Natural killer cell (primary cell): ENCODE results near the gene RNF126. TPM values are rescaled to one million over a fixed set of nuclear protein-coding genes. Genes with fewer than 3 reads are reported as not detected.

Source experiments
- ATAC-seq, 3 donors: fragments of 150-1000 bp in 2 of 3; fragments of 200-7000 bp in 1 of 3; cut with Tn5 transposase; 1 replicate in 1 of 3; 2 replicates in 2 of 3; pipeline ENCODE4 v1.10.0; 2021; ENCODE audit warnings: mild to moderate bottlenecking in 2 of 3, moderate library complexity in 2 of 3
- DNase-seq, 2 donors: peaks; one replicate each; pipeline versions ENCODE4 v3.0.0 to v3.0.0-alpha.2; 2013 to 2021; ENCODE audit warnings: mixed read lengths in 1 of 2
- H3K27ac ChIP-seq: one replicate; pipeline ENCODE4 v1.5.1; 2013; ENCODE audit warnings: mild to moderate bottlenecking, low read length
- H3K27me3 ChIP-seq: one replicate; pipeline ENCODE4 v1.6.1; 2013; ENCODE audit warnings: low read length; ENCODE audit not compliant: control insufficient read depth, insufficient read depth
- H3K36me3 ChIP-seq: one replicate; pipeline ENCODE4 v1.6.1; 2013; ENCODE audit warnings: low read length; ENCODE audit not compliant: control insufficient read depth, insufficient read depth
- H3K4me1 ChIP-seq: one replicate; pipeline ENCODE4 v1.6.1; 2013; ENCODE audit warnings: low read length; ENCODE audit not compliant: control insufficient read depth, insufficient read depth
- H3K4me3 ChIP-seq: one replicate; pipeline ENCODE4 v1.5.1; 2013; ENCODE audit warnings: low read length
- H3K9me3 ChIP-seq: one replicate; pipeline ENCODE4 v1.6.1; 2013; ENCODE audit warnings: low read length; ENCODE audit not compliant: control insufficient read depth, insufficient read depth
- H3K27ac Mint-ChIP-seq, 2 donors: one replicate each; pipeline ENCODE4 v1.8.0; 2022; ENCODE audit warnings: mild to moderate bottlenecking in 2 of 2, mixed read lengths in 2 of 2, moderate library complexity in 1 of 2
- H3K27me3 Mint-ChIP-seq, 2 donors: one replicate each; pipeline ENCODE4 v1.8.0; 2022; ENCODE audit warnings: low read depth in 2 of 2, mixed read lengths in 2 of 2
- H3K36me3 Mint-ChIP-seq: one replicate; pipeline ENCODE4 v1.8.0; 2022; ENCODE audit warnings: mixed read lengths
- H3K4me1 Mint-ChIP-seq, 2 donors: one replicate each; pipeline ENCODE4 v1.8.0; 2022; ENCODE audit warnings: mixed read lengths in 2 of 2
- H3K4me3 Mint-ChIP-seq: one replicate; pipeline ENCODE4 v1.8.0; 2022; ENCODE audit warnings: mild to moderate bottlenecking, moderate library complexity, mixed read lengths
- H3K9me3 Mint-ChIP-seq, 2 donors: one replicate each; pipeline ENCODE4 v1.8.0; 2022; ENCODE audit warnings: mixed read lengths in 2 of 2
- CTCF ChIP-seq: fragments of 200-600 bp; IDR thresholded peaks from one replicate; pipeline ENCODE4 v1.8.0; 2022; ENCODE audit warnings: antibody characterized with exemption
- WGBS: methylation state at CpG from one replicate; pipeline ENCODE4 v1.1.7; 2013; ENCODE audit warnings: missing lambda C conversion rate; ENCODE audit not compliant: insufficient coverage; 5-methylcytosine and 5-hydroxymethylcytosine counted together
- intact Hi-C: fragments of 100-400 bp; cut with micrococcal nuclease; formaldehyde crosslinking; loops from one replicate; pipeline ENCODE4 v1.14.2; 2022
- total RNA-seq, 4 donors: library from RNA; stranded (reverse); fragments of 120-200 nt in 1 of 4; gene quantifications; one replicate each; pipeline versions ENCODE4 v1.2.3 to v1.2.4, GENCODE V29; 2013 to 2022

The RNF126 gene
- total RNA-seq, 3 donors from 2014 or later (not counting 1 experiment from before 2014, with no cell fraction given): 119 to 149 (median 146) TPM

- WGBS: 71% methylated on average over 35 of the region's 35 CpGs
Measured at GRCh38 chr19:602391-603301, 60.4 kb downstream of the RNF126 start.

GRCh38 chr19:601790-602189 lies 61.2 kb downstream of the RNF126 start:
- 76% methylated on average over 25 of the region's 25 CpGs for WGBS
- H3K9me3 ChIP-seq: no peaks in the 10 kb centered on the region
- Mint-ChIP-seq H3K27me3 (no peaks in the 10 kb centered on the region), H3K36me3 (no peaks in the 10 kb centered on the region), H3K9me3 (peaks cover 0 to 3% of the 10 kb centered on the region in 2 donors), H3K4me1 (no peaks in the 10 kb centered on the region), H3K4me3 (no peak overlapping the region), H3K27ac (no peak overlapping the region)
- no peaks in the 10 kb centered on the region for H3K4me1 ChIP-seq
- no peak for ATAC-seq
- no peaks in the 10 kb centered on the region for H3K27me3 ChIP-seq
- intact Hi-C loops: no loop called here
- no peak overlapping the region for H3K4me3 ChIP-seq
- no peaks in the 10 kb centered on the region for H3K36me3 ChIP-seq
- no peak overlapping the region for H3K27ac ChIP-seq
- no peak for TF ChIP-seq CTCF
- no peak for DNase-seq

More at GRCh38 chr19:602391-603301, 60.4 kb downstream of the RNF126 start:
- DNase-seq: no peak
- H3K36me3 ChIP-seq: no peaks in the 10 kb centered on the region
- no peak overlapping the region for H3K4me3 Mint-ChIP-seq
- intact Hi-C loops: no loop called here
- H3K27ac ChIP-seq: no peak overlapping the region
- no peaks in the 10 kb centered on the region for H3K27me3 Mint-ChIP-seq
- no peaks in the 10 kb centered on the region for H3K36me3 Mint-ChIP-seq
- no peaks in the 10 kb centered on the region for H3K27me3 ChIP-seq
- no peaks in the 10 kb centered on the region for H3K9me3 ChIP-seq
- H3K4me3 ChIP-seq: no peak overlapping the region
- H3K4me1 ChIP-seq: no peaks in the 10 kb centered on the region
- no peaks in the 10 kb centered on the region for H3K4me1 Mint-ChIP-seq
- no peak overlapping the region for H3K27ac Mint-ChIP-seq
- no peak for TF ChIP-seq CTCF
- ATAC-seq: no peak
- peaks cover 0 to 3% of the 10 kb centered on the region in 2 donors for H3K9me3 Mint-ChIP-seq

GRCh38 chr19:601310-601709 lies 61.7 kb downstream of the RNF126 start:
- Mint-ChIP-seq H3K27ac (no peak overlapping the region), H3K4me3 (no peak overlapping the region), H3K4me1 (no peaks in the 10 kb centered on the region), H3K27me3 (no peaks in the 10 kb centered on the region), H3K36me3 (no peaks in the 10 kb centered on the region), H3K9me3 (peaks cover 0 to 3% of the 10 kb centered on the region in 2 donors)
- no peak for ATAC-seq
- Histone ChIP-seq H3K4me1 (no peaks in the 10 kb centered on the region), H3K27me3 (no peaks in the 10 kb centered on the region), H3K4me3 (no peak overlapping the region), H3K36me3 (no peaks in the 10 kb centered on the region), H3K9me3 (no peaks in the 10 kb centered on the region), H3K27ac (no peak overlapping the region)
- TF ChIP-seq CTCF: no peak
- DNase-seq: no peak
- WGBS: 92% methylated on average over 28 of the region's 28 CpGs
- intact Hi-C loops: no loop called here

Other genes with a start within 250 kb of the RNF126 start
- under 1 TPM in 1 of 3 donors, not detected in 2; 0.75 TPM for gene SHC2, start 202.2 kb downstream of the RNF126 start, total RNA-seq
- gene MADCAM1, start 166.7 kb downstream of the RNF126 start, total RNA-seq: under 1 TPM in 2 of 3 donors, not detected in 1; 0.43 to 0.54 TPM
- 10 to 100 TPM; 18.7 to 20.6 (median 18.9) TPM for gene TPGS1, start 155.7 kb downstream of the RNF126 start, total RNA-seq
- 100 to 1,000 TPM in 2 of 3 donors, 10 to 100 TPM in 1; 68.5 to 114 (median 101) TPM for gene CDC34, start 131.5 kb downstream of the RNF126 start, total RNA-seq
- 100 to 1,000 TPM; 186 to 286 (median 253) TPM for gene GZMM, start 119.2 kb downstream of the RNF126 start, total RNA-seq
- 100 to 1,000 TPM; 229 to 248 (median 236) TPM for gene BSG, start 90.6 kb downstream of the RNF126 start, total RNA-seq
- 1 to 10 TPM in 2 of 3 donors, under 1 TPM in 1; 0.96 to 1.6 (median 1.1) TPM for gene HCN2, start 73.3 kb downstream of the RNF126 start, total RNA-seq
- 10 to 100 TPM; 57.2 to 58.5 (median 57.6) TPM for gene POLRMT, start 29.7 kb downstream of the RNF126 start, total RNA-seq
- under 1 TPM; 0.31 to 0.58 (median 0.41) TPM for gene FGF22, start 23.3 kb downstream of the RNF126 start, total RNA-seq
- 1 to 10 TPM; 1.5 to 1.9 (median 1.5) TPM for gene FSTL3, start 13.2 kb upstream of the RNF126 start, total RNA-seq
- 10 to 100 TPM in 1 of 3 donors, 1 to 10 TPM in 2; 1.5 to 11.7 (median 4.5) TPM for gene PRSS57, start 32.2 kb upstream of the RNF126 start, total RNA-seq
- 1 to 10 TPM in 1 of 3 donors, under 1 TPM in 1, not detected in 1; 0.59 to 1.0 TPM for gene PALM, start 45.7 kb upstream of the RNF126 start, total RNA-seq
- gene MISP, start 87.9 kb upstream of the RNF126 start, total RNA-seq: not detected
- gene PTBP1, start 134.2 kb upstream of the RNF126 start, total RNA-seq: 100 to 1,000 TPM; 302 to 350 (median 345) TPM
- gene PLPPR3, start 158.7 kb upstream of the RNF126 start, total RNA-seq: not detected
- gene AZU1, start 164.6 kb upstream of the RNF126 start, total RNA-seq: 1 to 10 TPM in 2 of 3 donors, under 1 TPM in 1; 0.87 to 2.5 (median 1.8) TPM
- gene PRTN3, start 177.8 kb upstream of the RNF126 start, total RNA-seq: under 1 TPM in 2 of 3 donors, not detected in 1; 0.36 to 0.73 TPM
- gene ELANE, start 189.1 kb upstream of the RNF126 start, total RNA-seq: 1 to 10 TPM in 2 of 3 donors, not detected in 1; 1.7 to 1.8 TPM
- gene CFD, start 196.4 kb upstream of the RNF126 start, total RNA-seq: 10 to 100 TPM in 2 of 3 donors, 1 to 10 TPM in 1; 2.9 to 47.5 (median 10.4) TPM
- gene MED16, start 230.0 kb upstream of the RNF126 start, total RNA-seq: 10 to 100 TPM; 44.2 to 50.1 (median 44.7) TPM
- not detected for gene RNU6-9, start 230.3 kb upstream of the RNF126 start, total RNA-seq